Activated CD4-positive, alpha-beta T cell treated with anti-CD3 and anti-CD28 coated beads for 36 hours (primary cell): ENCODE data around the gene BCKDK. TPM values are rescaled to one million over a fixed set of nuclear protein-coding genes. Genes with fewer than 3 reads are reported as not detected.

Experiments used
- ATAC-seq: fragments of 200-7000 bp; cut with Tn5 transposase; one replicate; pipeline ENCODE4 v1.10.0; 2021; ENCODE audit warnings: mild to moderate bottlenecking, moderate library complexity
- CTCF ChIA-PET: fragments of 350-600 bp; sonication (Branson Sonifier 250); formaldehyde crosslinking; loops from one replicate; lab custom pipeline; 2021; ENCODE audit warnings: antibody characterized with exemption; lab: Charles Lee
- POLR2A ChIA-PET: fragments of 350-600 bp; sonication (Branson Sonifier 250); formaldehyde crosslinking; loops from one replicate; lab custom pipeline; 2021; ENCODE audit warnings: antibody characterized with exemption, inconsistent platforms; lab: Charles Lee
- DNase-seq: peaks from one replicate; pipeline ENCODE4 v3.0.0-alpha.2; 2020
- H3K27ac Mint-ChIP-seq: one replicate; pipeline ENCODE4 v1.8.0; 2021; ENCODE audit warnings: mixed read lengths
- H3K27me3 Mint-ChIP-seq: one replicate; pipeline ENCODE4 v1.8.0; 2021; ENCODE audit warnings: mixed read lengths
- H3K36me3 Mint-ChIP-seq: one replicate; pipeline ENCODE4 v1.8.0; 2021; ENCODE audit warnings: low read depth, mixed read lengths
- H3K4me1 Mint-ChIP-seq: one replicate; pipeline ENCODE4 v1.8.0; 2021; ENCODE audit warnings: mixed read lengths
- H3K4me3 Mint-ChIP-seq: one replicate; pipeline ENCODE4 v1.8.0; 2021; ENCODE audit warnings: mild to moderate bottlenecking, moderate library complexity, mixed read lengths
- H3K9me3 Mint-ChIP-seq: one replicate; pipeline ENCODE4 v1.8.0; 2021; ENCODE audit warnings: low read depth, mixed read lengths
- intact Hi-C, 2 experiments: fragments of 100-400 bp; cut with DNase I in 1 of 2; cut with micrococcal nuclease in 1 of 2; formaldehyde crosslinking; loops; one replicate each; pipeline versions ENCODE4 v1.14.2 to v1.15.1; 2022 to 2024; cut with DNase I, micrococcal nuclease
- total RNA-seq, 2 experiments: library from RNA; stranded (reverse); gene quantifications; one replicate each; pipeline ENCODE4 v1.2.3, GENCODE V29; 2021

Gene BCKDK
- total RNA-seq, 2 experiments from 2014 or later: 50.0 to 53.3 TPM

- no peak for ATAC-seq
- Mint-ChIP-seq H3K9me3 (no peaks in the 10 kb centered on the region), H3K36me3 (peaks cover 25% of the 10 kb centered on the region), H3K27ac (peak overlapping the region; percentile 47), H3K4me1 (peaks cover 25% of the 10 kb centered on the region), H3K27me3 (no peaks in the 10 kb centered on the region), H3K4me3 (peak overlapping the region; percentile 76)
- POLR2A ChIA-PET: no interaction called here
- intact Hi-C loops: no loop called here
- CTCF ChIA-PET: interaction anchor here (0.6 kb wide), 2 partner anchors 9 to 724 kb away, joined by 3 read pairs; no protein-coding TSS in a partner anchor
- DNase-seq: no peak
These were observed 2.2 kb downstream of the BCKDK start for GRCh38 chr16:31110106-31111034.

- Mint-ChIP-seq H3K27me3 (no peaks in the 10 kb centered on the region), H3K4me1 (peaks cover 21% of the 10 kb centered on the region), H3K9me3 (no peaks in the 10 kb centered on the region), H3K36me3 (peaks cover 28% of the 10 kb centered on the region), H3K27ac (no peak overlapping the region), H3K4me3 (no peak overlapping the region)
- ChIA-PET POLR2A (no interaction called here), CTCF (interaction anchor here (0.5 to 0.6 kb wide), 2 partner anchors 32 to 137 kb away, joined by 3 read pairs; no protein-coding TSS in a partner anchor)
- no peak for DNase-seq
- intact Hi-C loops: no loop called here
- no peak for ATAC-seq
These were observed 3.8 kb downstream of the BCKDK start for GRCh38 chr16:31111881-31112466.

- H3K36me3 Mint-ChIP-seq: peaks cover 28% of the 10 kb centered on the region
- DNase-seq (no peak), ATAC-seq (no peak)
- CTCF ChIA-PET: no interaction called here
- no peaks in the 10 kb centered on the region for H3K9me3 Mint-ChIP-seq
- intact Hi-C loops: no loop called here
- no peaks in the 10 kb centered on the region for H3K27me3 Mint-ChIP-seq
- H3K27ac Mint-ChIP-seq: no peak overlapping the region
- H3K4me1 Mint-ChIP-seq: peaks cover 15% of the 10 kb centered on the region
- no peak overlapping the region for H3K4me3 Mint-ChIP-seq
- POLR2A ChIA-PET: no interaction called here
These were observed 4.5 kb downstream of the BCKDK start for GRCh38 chr16:31112711-31113110.

GRCh38 chr16:31113121-31114120 lies 5.2 kb downstream of the BCKDK start:
- Mint-ChIP-seq H3K4me1 (peaks cover 16% of the 10 kb centered on the region), H3K27ac (peak overlapping the region; percentile 59), H3K36me3 (peaks cover 29% of the 10 kb centered on the region), H3K4me3 (no peak overlapping the region), H3K9me3 (no peaks in the 10 kb centered on the region), H3K27me3 (no peaks in the 10 kb centered on the region)
- ChIA-PET CTCF (no interaction called here), POLR2A (interaction anchor here (0.5 kb wide), 1 partner anchor 13 kb away, joined by 3 read pairs; no protein-coding TSS in a partner anchor)
- intact Hi-C loops: no loop called here
- no peak for ATAC-seq
- no peak for DNase-seq

GRCh38 chr16:31114468-31114867 lies 6.3 kb downstream of the BCKDK start:
- no peaks in the 10 kb centered on the region for H3K9me3 Mint-ChIP-seq

GRCh38 chr16:31117384-31118222 lies 9.4 kb downstream of the BCKDK start, which contains the start of gene KAT8:
Gene KAT8, plus strand, starts transcription at chr16:31117664. Its CDS starts 18 bp downstream, at chr16:31117682.
- peaks cover 14% of the 10 kb centered on the region for H3K4me1 Mint-ChIP-seq
- intact Hi-C loops: loop anchor here (1.0 to 2.0 kb wide), 11 partner anchors 23 to 583 kb away; partner anchors contain the start of genes VKORC1 (in 2 of the 2), ZNF646 (in 2 of the 2), ZNF668 (in 2 of the 2) and ARMC5 (in 1 of the 2)
- peak within 1 kb of the TSS; percentile 83 for H3K27ac Mint-ChIP-seq
- H3K4me3 Mint-ChIP-seq: peak within 1 kb of the TSS; percentile 88
- peak; percentile 93 for ATAC-seq
- DNase-seq: peak; percentile 99
- H3K9me3 Mint-ChIP-seq: no peaks in the 10 kb centered on the region
- H3K36me3 Mint-ChIP-seq: peaks cover 33% of the 10 kb centered on the region
- CTCF ChIA-PET: interaction anchor here (0.6 to 3.3 kb wide), 7 partner anchors 22 to 148 kb away, joined by 3 to 28 read pairs (median 4); partner anchors contain the start of genes ZNF646 and ZNF668
- no peaks in the 10 kb centered on the region for H3K27me3 Mint-ChIP-seq
- POLR2A ChIA-PET: interaction anchor here (0.6 to 1.8 kb wide), 12 partner anchors 10 to 757 kb away, joined by 3 to 26 read pairs (median 4); partner anchors contain the start of genes BCKDK, FUS, VKORC1 and ZNF267

More at GRCh38 chr16:31114468-31114867, 6.3 kb downstream of the BCKDK start:
- no peak overlapping the region for H3K27ac Mint-ChIP-seq
- ChIA-PET POLR2A (interaction anchor here (0.7 kb wide), 1 partner anchor 17 kb away, joined by 5 read pairs; no protein-coding TSS in a partner anchor), CTCF (interaction anchor here (0.6 to 0.9 kb wide), 2 partner anchors 27 to 32 kb away, joined by 3 to 5 read pairs; no protein-coding TSS in a partner anchor)
- no peaks in the 10 kb centered on the region for H3K27me3 Mint-ChIP-seq
- intact Hi-C loops: no loop called here
- ATAC-seq (no peak), DNase-seq (no peak)
- H3K36me3 Mint-ChIP-seq: peaks cover 34% of the 10 kb centered on the region
- peaks cover 20% of the 10 kb centered on the region for H3K4me1 Mint-ChIP-seq
- H3K4me3 Mint-ChIP-seq: no peak overlapping the region

GRCh38 chr16:31118223-31119155 lies 10.3 kb downstream of the BCKDK start:
- no peak for ATAC-seq

GRCh38 chr16:31120129-31120528 lies 11.9 kb downstream of the BCKDK start:
- POLR2A ChIA-PET: interaction anchor here (1.6 kb wide), 1 partner anchor 22 kb away, joined by 4 read pairs; no protein-coding TSS in a partner anchor
- DNase-seq: no peak
- H3K36me3 Mint-ChIP-seq: peaks cover 42% of the 10 kb centered on the region
- CTCF ChIA-PET: interaction anchor here (0.8 to 2.7 kb wide), 2 partner anchors 22 to 23 kb away, joined by 3 to 14 read pairs; no protein-coding TSS in a partner anchor
- H3K9me3 Mint-ChIP-seq: no peaks in the 10 kb centered on the region
- no peak overlapping the region for H3K4me3 Mint-ChIP-seq
- intact Hi-C loops: no loop called here
- no peak overlapping the region for H3K27ac Mint-ChIP-seq
- no peak for ATAC-seq
- peaks cover 11% of the 10 kb centered on the region for H3K4me1 Mint-ChIP-seq
- no peaks in the 10 kb centered on the region for H3K27me3 Mint-ChIP-seq

More at GRCh38 chr16:31118223-31119155, 10.3 kb downstream of the BCKDK start:
- peaks cover 33% of the 10 kb centered on the region for H3K36me3 Mint-ChIP-seq
- intact Hi-C loops: no loop called here
- no peak for DNase-seq
- H3K9me3 Mint-ChIP-seq: no peaks in the 10 kb centered on the region
- peak overlapping the region; percentile 83 for H3K27ac Mint-ChIP-seq
- peak overlapping the region; percentile 88 for H3K4me3 Mint-ChIP-seq
- H3K27me3 Mint-ChIP-seq: no peaks in the 10 kb centered on the region
- H3K4me1 Mint-ChIP-seq: peaks cover 14% of the 10 kb centered on the region
- ChIA-PET POLR2A (interaction anchor here (1.0 to 1.8 kb wide), 9 partner anchors 11 to 756 kb away, joined by 3 to 26 read pairs (median 5); partner anchors contain the start of genes BCKDK, FUS, VKORC1 and ZNF267), CTCF (interaction anchor here (0.6 to 3.3 kb wide), 4 partner anchors 23 to 52 kb away, joined by 3 to 28 read pairs (median 7); partner anchors contain the start of genes ZNF646 and ZNF668)

GRCh38 chr16:31125844-31126243 lies 17.7 kb downstream of the BCKDK start:
- ATAC-seq: no peak
- H3K4me1 Mint-ChIP-seq: no peaks in the 10 kb centered on the region
- no peaks in the 10 kb centered on the region for H3K27me3 Mint-ChIP-seq
- POLR2A ChIA-PET: interaction anchor here (1.1 kb wide), 1 partner anchor 144 kb away, joined by 3 read pairs; no protein-coding TSS in a partner anchor
- no peak overlapping the region for H3K4me3 Mint-ChIP-seq
- intact Hi-C loops: no loop called here
- peaks cover 34% of the 10 kb centered on the region for H3K36me3 Mint-ChIP-seq
- no peaks in the 10 kb centered on the region for H3K9me3 Mint-ChIP-seq
- CTCF ChIA-PET: no interaction called here
- no peak for DNase-seq
- peak overlapping the region; percentile 10 for H3K27ac Mint-ChIP-seq
